Measurements from ENCODE around the gene MCUR1.
"Not testable (repeated sequence)": the region's sequence is repeated elsewhere in the genome, so short reads cannot be mapped to it uniquely, and the experiment has no call there.

The MCUR1 gene

DNA sequence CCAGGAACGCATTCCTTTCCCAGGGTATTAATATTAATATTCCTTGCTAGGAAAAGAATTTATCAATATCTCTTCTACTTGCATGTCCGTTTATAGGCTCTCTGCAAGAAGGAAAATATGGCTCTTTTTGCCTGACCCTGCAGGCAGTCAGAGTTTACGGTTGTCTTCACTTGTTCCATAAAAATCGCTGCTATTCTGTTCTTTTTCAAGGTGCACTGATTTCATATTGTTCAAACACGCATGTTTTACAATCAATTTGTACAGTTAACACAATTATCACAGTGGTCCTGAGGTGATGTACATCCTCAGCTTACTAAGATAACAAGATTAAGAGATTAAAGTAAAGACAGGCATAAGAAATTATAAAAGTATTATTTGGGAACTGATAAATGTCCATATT is 15.1 kb upstream of the MCUR1 start:
- in situ Hi-C loops (cut with HindIII; ENCODE audit: low sequenced_read_pairs) = not testable (repeated sequence)

DNA sequence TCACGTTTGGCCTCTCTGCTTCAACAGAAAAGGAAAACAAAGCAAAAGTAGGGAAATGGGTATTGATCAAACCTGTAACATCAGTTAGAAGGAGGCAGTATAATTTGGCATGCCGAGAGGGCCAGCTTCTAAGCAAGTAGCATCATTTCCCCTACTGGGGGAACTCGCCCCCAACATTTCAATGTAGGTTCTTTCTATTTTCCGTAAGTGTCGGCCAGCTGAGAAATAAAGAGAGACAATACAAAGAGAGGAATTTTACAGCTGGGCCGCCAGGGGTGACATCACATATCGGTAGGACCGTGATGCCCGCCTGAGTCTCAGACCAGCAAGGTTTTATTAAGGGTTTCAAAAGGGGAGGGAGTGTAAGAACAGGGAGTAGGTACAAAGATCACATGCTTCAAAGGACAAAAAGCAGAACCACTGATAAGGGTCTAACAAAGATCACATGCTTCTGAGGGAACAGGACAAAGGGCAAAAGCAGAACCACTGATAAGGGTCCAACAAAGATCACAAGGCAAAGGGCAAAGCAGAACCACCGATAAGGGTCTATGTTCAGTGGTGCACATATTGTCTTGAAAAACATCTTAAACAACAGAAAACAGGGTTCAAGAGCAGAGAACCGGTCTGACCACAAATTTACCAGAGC is 14.4 kb upstream of the MCUR1 start:
- in situ Hi-C loops (cut with HindIII; ENCODE audit: low sequenced_read_pairs) = not testable (repeated sequence)

DNA sequence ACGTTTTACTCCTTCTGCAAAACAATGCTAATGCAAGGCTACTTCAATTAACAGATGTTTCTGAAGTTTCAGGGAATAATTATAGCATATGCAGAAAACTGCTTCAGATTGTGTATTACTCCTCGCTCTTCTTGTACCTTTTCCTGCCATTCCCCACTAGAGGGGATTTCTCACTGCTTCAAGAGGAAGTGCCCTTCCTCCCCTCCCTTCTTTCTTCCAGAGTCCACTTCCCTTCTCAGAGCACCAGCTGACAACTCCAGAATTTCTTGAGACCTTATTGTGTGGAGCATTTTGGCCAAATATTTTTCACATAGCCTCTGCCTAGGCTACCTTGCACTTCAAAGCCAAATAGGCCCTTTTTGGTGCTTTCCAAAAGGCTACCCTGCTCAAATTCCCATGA is 12.7 kb upstream of the MCUR1 start:
- in situ Hi-C loops (cut with HindIII; ENCODE audit: low sequenced_read_pairs) = no loop called here

DNA sequence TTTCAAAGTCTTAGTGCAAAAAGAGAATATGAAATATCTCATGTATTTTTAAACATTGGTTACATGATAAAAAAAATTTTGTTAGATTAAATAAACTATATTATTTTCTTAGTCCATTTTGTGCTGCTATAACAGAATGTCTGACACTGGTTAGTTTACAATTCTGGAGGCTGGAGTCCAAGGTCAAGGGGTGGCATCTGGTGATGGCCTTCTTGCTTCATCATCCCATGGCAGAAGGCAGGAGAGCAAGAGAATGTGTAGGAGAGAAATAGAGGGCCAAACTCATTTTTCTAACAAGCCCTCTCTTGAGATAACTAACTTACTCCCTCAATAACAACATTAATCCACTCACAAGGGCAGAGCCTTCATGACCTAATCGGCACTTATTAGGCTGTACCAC is 11.5 kb upstream of the MCUR1 start:
- in situ Hi-C loops (cut with HindIII; ENCODE audit: low sequenced_read_pairs) = no loop called here

DNA sequence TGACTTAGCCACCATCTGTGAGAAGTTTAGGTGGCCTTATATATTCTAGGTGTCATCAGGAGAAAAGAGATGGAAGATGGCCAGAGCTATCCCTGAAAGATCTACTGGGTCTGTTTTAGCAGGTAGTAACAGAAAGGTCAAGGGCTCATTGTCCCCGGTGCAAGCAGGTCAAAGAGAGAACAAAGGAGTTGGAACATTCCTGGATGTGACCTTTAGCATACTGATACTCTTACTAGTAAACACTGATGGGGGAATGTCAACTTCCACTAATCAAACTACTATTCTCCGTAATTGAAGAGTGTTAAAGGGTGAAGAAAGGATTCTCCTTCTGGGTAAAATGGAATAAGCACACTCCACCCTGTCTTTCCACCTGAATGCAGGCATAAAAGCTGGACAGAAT is 4.0 kb upstream of the MCUR1 start:
- in situ Hi-C loops (cut with HindIII; ENCODE audit: low sequenced_read_pairs) = no loop called here

DNA sequence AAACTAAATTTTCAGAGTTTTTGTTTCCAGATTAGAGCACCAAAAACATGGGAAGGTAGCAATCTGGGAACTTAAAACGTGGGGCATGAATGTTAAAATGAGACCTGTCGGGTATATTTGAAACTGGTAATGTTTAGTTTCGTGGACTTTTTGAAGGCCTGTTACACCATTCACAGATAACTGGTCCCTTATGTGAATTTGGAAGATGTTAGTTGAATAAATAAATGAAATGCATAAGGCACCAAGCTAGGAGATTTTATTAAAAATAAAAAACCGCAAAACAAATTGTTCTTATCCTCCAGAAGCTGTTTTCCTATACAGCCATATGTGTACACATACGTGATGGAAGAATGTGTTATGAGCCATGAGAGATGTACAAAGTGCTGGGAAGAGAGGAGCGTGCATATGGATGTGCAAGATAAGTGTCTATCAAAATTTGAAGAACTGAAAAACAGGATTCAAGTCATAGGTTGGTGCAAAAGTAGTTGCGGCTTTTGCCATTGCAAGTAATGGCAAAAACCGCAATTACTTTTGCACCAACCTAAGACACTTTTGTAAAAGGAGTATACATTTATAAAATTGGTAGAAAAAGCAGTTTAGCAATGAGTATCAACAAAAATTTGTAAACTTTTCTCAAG is 700 bp upstream of the MCUR1 start:
- in situ Hi-C loops (cut with HindIII; ENCODE audit: low sequenced_read_pairs) = no loop called here

DNA sequence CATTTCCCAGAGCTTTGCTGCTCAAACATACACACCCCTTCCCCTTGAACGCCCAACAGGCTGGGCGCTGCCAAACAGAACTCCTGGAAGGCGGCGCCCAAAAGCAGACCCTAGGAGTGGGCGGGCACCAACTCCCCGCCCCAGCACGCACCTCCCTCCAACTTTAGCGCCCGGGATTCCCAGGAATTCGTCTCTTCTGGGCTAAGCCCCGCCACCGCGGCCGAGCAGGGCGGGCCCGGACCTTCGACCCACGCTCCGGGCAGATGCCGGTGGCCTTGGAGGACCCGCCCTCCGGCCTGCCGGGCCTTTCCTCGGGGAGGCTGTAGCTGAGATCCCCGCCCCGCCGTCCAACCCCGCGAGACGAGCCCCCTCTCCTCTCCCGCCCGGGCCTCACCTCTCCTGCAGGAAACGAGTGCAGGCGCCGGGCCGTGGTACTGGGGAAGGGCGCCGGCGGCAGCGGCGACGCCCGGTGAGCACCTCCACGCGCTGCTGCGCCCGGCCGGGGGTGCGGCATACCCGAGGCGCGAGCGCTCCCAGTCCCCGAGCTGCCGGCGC is 659 bp downstream of the MCUR1 start:
- in situ Hi-C loops (cut with HindIII; ENCODE audit: low sequenced_read_pairs) = no loop called here

DNA sequence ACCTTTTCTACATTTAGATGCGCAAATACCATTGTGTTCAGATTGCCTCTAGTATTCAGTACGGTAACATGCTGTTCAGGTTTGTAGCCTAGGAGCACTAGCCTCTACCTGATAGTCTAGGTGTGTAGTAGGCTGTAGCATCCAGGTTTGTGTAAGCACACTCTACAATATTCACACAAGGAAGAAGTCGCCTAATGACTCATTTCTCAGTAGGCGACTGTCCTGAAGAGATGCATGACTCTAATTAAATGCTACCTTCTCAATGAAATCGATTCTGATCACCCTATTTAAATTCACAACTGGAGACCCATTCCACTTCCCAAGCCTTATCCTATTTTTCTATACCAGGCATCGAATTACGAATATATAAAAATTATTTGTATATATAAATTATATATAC is 1.3 kb downstream of the MCUR1 start:
- in situ Hi-C loops (cut with HindIII; ENCODE audit: low sequenced_read_pairs) = no loop called here

DNA sequence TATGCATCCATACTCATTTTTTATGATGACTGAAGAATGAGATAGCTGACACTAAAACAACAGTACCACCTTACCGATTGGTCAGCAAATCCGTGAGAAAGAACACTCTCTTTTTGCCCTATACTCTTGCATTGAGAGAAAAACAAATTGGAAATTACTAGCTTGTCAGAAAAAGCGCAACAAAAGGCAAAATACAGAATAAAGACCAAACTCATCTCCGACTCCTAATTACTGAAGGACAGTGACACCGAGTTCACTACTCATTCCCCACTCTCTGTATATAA is 2.1 kb downstream of the MCUR1 start:
- in situ Hi-C loops (cut with HindIII; ENCODE audit: low sequenced_read_pairs) = no loop called here

DNA sequence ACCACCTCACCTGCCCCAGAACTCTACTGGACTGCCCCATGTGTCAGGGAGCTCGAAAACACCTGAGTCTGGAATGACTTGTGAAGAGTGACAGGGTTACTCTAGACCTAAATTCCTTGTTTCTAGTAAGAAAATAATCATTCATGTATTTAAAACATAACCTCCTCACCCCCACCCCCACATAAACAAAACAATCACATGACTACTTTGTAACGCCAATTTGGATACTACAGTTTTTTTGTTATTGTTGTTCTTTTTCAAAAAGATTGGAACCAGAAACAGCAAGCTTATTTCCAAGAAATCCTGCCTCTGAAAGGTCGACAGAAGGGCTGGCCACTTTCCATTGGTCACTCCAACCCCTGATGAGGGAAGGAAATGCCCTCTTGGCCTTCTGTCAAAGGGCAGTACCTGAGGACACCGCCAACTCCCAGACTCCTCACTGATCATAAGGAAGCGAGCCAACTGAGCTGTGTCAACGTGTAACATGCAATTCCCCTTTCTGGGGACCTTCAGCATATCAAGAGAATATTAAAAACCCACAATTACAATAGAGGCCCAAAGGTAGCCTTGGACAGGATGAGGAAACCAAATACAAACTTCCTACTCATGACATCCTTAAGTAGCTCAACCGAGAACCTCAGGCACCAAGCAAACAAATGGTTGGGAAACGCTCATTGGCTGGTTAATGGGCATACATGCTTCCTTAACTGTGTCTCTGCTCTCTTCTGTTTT is 2.6 kb downstream of the MCUR1 start:
- in situ Hi-C loops (cut with HindIII; ENCODE audit: low sequenced_read_pairs) = no loop called here

DNA sequence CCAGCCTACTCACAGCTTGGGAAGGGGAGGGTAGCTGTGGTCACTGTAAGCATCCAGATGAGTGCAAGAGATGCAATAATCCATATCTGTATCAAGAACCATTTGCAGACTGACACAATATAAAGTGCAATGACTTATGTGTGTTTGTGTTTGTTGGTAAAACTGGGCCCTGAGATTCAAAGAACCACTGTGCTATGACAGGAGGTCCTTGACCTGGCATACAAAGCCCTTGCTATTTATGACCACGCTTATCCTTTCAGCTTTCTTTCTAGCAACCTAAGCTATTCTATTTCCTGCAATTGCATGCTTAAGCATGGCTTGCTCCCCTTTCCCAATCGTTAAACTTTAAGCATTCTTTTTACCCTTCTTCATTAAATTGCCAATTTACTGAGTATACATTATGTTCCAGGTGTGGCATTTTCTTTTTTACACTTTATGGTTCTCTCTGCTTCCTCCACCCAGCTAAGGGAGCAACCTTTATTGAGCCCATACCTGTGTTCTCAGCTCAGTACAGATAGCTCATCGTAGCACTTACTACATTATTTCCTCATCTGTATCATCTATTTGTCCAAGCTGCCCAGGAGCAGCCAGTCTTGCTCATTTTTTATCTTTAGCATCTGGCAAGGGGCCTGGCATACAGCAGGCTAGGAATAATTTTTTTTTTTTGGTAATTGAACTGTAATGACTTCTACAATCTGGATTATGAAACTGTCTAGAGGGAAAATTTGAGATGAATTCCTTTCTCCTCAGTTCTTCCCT is 3.5 kb downstream of the MCUR1 start:
- in situ Hi-C loops (cut with HindIII; ENCODE audit: low sequenced_read_pairs) = no loop called here

DNA sequence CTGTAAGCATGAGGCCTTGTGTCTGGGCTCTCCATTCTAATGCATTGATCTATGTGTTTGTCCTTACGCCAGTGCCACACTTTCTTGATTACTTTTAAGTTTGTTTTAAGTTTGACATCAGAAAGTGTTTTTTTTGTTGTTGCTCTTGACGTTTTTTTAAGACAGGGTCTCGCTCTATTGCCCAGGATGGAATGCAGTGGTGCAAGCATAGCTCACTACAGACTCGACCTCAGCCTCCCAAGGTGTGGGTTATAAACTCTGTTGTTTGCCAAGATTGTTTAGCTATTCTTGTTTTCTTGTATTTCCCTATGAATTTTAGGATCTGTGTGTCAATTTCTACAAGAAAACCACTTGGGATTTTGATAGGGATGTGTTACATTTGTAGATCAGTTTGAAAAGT is 5.6 kb downstream of the MCUR1 start:
- in situ Hi-C loops (cut with HindIII; ENCODE audit: low sequenced_read_pairs) = no loop called here

DNA sequence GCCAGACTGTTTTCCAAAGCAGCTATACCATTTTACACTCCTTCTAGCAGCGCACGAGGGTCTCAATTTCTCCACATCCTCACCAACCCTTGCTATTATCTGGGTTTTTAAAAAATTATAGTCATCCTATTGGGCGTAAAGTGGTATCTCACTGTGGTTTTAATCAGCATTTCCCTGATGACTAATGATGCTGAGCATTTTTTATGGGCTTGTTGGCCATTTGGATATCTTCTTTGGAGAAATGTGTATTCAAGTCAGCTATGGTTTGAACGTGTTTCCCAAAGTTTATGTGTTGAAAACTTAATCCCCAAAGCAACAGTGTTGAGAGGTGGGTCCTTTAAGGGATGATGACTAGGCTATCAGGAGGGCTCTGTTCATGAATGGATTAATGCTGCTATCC is 6.7 kb downstream of the MCUR1 start:
- in situ Hi-C loops (cut with HindIII; ENCODE audit: low sequenced_read_pairs) = no loop called here

DNA sequence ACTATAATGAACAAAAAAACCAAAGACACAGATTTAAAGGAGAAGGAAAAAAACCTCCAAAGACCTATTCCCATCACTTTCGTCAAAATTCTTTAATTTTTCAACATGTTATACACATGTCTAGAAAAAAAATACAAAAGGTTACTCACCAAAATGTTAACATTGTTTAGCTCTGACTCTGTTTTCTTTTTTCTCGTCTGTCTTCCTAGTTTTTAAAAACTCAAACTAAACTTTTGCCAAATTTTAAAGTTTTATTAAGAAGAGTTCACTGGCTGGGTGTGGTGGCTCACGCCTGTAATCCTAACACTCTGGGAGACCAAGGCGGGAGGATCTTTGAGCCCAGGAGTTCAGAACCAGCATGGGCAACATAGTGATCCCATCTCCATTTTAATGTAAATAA is 10.8 kb downstream of the MCUR1 start:
- in situ Hi-C loops (cut with HindIII; ENCODE audit: low sequenced_read_pairs) = no loop called here

DNA sequence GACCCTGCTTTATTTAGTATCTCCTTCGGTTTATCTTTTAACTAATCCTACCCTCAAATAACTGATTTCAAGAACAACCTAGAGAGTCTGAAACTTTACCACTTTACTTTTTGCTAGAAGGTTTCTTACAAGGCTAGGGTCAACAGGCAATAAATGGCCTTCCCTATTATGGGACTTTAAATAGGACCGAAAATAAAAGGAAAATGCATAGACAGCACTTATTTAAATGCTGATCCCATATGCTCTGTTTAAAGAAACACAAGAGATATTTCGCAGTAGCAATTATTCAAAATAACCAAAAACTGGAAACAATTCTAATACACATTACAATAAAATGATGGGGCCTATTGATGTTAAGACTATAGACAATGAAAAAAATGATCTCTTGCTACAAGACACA is 13.7 kb downstream of the MCUR1 start:
- in situ Hi-C loops (cut with HindIII; ENCODE audit: low sequenced_read_pairs) = no loop called here

DNA sequence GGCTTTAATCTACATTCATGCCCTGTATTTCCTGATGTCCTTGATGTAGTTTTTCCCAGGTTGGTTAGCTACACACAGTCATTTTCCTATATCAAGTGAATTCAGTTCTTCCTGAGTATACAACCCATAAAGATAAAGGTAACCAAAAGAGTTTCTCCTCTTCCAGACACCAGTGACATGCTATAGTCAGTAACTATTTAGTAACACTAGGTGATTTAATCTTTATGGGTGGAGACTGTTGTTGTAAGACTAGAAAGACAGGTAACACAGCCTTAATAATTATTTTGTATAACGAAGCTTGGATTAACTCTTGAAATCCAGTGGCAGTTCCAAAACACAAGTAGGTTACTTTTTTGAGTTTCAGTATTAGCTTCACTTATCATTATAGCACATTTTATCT is 17.6 kb downstream of the MCUR1 start:
- in situ Hi-C loops (cut with HindIII; ENCODE audit: low sequenced_read_pairs) = loop anchor here (5.0 kb wide), 1 partner anchor 59 kb away; no protein-coding TSS in a partner anchor

DNA sequence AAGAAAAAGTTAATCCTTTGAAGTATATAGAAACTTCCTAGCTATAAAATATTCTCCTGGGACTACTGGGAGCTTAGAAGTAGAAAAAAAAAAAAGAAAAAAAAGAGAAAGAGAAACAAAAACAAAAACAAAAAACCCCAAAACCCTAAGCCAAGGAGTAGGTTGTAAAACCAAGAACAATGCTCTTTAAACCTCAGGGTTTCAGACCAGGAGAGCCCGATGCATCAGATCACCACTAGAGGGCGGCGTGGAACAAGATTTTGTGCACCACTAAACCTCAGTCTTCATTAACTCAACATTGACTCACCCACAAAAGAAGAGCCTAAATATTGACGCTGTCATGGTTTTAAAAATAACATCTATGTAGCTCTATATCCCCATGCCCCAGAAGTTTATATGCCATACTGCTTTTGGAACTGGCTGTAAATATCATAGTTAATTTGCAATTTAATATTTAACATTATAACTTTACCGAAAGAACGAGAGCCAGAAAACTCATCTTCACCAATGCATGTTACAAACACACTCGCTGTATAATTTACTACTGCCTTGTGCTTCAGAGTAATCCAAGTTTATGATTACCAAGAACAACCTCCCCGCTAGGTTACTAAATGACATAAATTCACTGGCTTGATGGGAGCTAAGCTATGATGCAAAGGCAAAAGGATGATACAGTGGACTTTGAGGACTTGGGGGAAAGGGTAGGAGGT is 19.2 kb downstream of the MCUR1 start:
- in situ Hi-C loops (cut with HindIII; ENCODE audit: low sequenced_read_pairs) = loop anchor here (5.0 kb wide), 1 partner anchor 58 kb away; no protein-coding TSS in a partner anchor

DNA sequence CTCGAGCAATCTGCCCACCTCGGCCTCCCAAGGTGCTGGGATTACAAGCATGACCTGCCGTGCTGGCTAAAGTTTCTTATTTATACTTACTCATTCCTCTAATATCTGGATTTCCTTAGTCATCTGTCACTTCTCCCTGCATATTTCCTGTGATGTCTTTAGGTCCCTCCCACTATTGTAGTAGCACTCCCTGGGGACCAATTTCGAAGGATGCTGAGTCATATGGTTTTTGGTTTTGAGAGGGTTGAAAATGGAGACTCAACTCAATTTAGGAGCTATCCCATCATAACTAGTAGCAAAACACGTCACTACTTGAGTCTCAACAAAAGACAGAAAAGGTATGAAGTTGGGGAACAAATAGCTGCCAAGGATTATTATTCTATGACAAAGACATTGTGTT is 20.2 kb downstream of the MCUR1 start:
- in situ Hi-C loops (cut with HindIII; ENCODE audit: low sequenced_read_pairs) = no loop called here

DNA sequence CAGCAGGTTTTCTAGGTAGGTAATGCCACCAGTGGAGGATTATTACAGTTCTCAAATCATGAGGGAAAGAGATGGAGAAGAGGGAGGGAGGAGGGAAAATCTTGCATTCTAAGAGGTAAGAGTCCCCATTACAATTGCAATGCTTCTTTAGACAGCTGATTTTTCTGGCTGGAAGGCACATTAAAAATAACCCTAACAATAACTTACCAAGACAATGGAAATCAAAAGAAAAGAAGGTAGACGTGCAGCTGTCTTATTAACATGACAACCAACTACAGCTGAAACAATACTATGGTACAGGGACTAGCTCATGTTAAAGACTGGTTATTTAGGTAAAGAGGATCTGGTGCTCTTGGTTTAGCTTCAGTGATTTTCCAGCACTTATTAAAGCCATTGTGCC is 24.6 kb downstream of the MCUR1 start:
- in situ Hi-C loops (cut with HindIII; ENCODE audit: low sequenced_read_pairs) = no loop called here

DNA sequence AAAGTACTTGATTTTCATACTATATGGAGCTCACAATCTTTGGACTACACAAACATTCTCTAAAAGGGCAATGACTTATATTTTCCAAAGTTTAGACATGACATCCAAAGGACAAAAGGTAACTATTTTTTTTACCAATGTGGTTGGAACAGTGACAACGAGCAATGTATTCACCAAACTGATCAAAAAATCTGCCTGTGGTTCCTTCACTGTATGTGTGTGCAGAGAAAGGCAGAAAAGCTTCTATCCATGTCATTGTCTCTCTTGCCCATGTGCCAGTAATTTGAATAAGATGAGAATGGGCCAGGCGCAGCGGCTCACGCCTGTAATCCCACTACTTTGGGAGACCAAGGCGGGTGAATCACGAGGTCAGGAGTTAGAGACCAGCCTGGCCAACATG is 25.5 kb downstream of the MCUR1 start:
- in situ Hi-C loops (cut with HindIII; ENCODE audit: low sequenced_read_pairs) = no loop called here

DNA sequence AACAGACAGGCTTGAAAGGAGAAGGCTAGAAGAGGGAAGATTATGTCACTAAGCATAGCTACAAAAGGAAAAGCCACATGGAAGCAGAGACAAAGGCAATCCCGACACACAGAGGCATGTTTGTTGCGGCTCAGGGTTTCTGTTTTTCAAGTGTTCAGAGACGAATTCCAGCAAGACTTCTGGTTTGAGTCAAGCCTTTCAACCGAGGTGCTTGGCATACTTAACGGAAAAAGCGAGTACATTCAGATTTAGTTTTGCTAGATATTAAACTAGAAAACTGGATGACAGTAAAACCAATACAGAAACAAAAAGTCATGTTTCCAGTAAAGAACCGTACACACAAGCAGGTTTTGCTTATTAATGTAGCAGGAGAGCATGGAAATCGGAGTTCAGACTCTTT is 27.2 kb downstream of the MCUR1 start:
- in situ Hi-C loops (cut with HindIII; ENCODE audit: low sequenced_read_pairs) = no loop called here

Data from endothelial cell of hepatic sinusoid (primary cell).